GM12878 (cell line): ENCODE results near the gene APBA3. TPM values are rescaled to one million over a fixed set of nuclear protein-coding genes. Genes with fewer than 3 reads are reported as not detected.

ENCODE experiments used
- ATAC-seq: fragments of 200-7000 bp; cut with Tn5 transposase; 3 replicates; pipeline ENCODE4 v1.9.1; 2020; ENCODE audit warnings: mild to moderate bottlenecking, moderate library complexity
- BruUV-seq: library from RNA; stranded (reverse); fragments of 400-500 nt; replicated peaks from 2 replicates; lab custom pipeline; 2021; lab: Mats Ljungman, UMichigan
- CTCF ChIA-PET: fragments of 300-600 bp; sonication (Branson Sonifier 250); formaldehyde crosslinking; extraction: SDS; loops from one replicate; lab custom pipeline; 2021; ENCODE audit warnings: inconsistent platforms; lab: Yijun Ruan, JAX
- POLR2A ChIA-PET: fragments of 350-600 bp; formaldehyde crosslinking; extraction: SDS; loops from one replicate; lab custom pipeline; 2021; ENCODE audit warnings: inconsistent platforms; lab: Charles Lee
- RAD21 ChIA-PET: fragments of 300-600 bp; sonication (Branson Sonifier 250); formaldehyde crosslinking; loops from one replicate; lab custom pipeline; 2023; ENCODE audit warnings: antibody characterized with exemption; ENCODE audit not compliant: unreplicated experiment; lab: Charles Lee
- SMC1A ChIA-PET: fragments of 300-600 bp; sonication (Branson Sonifier 250); formaldehyde crosslinking; loops from one replicate; lab custom pipeline; 2023; ENCODE audit not compliant: unreplicated experiment, uncharacterized antibody; lab: Charles Lee
- DNase-seq: peaks from one replicate; pipeline ENCODE4 v3.0.0-alpha.2; 2011; ENCODE audit warnings: low read depth, low spot score
- FAIRE-seq: peaks from 3 replicates; lab custom pipeline; 2011; peaks lifted over from hg19 to GRCh38; lab: Jason Lieb, UNC
- H2AFZ ChIP-seq: 2 replicates; pipeline ENCODE4 v1.6.0; 2011; ENCODE audit warnings: low read depth, low read length, control low read depth; ENCODE audit not compliant: control insufficient read depth
- H3K27ac ChIP-seq: 2 replicates; pipeline ENCODE4 v1.5.1; 2011; ENCODE audit warnings: control low read depth; ENCODE audit not compliant: control insufficient read depth, insufficient read depth
- H3K27me3 ChIP-seq, 2 experiments: replicated peaks in 1 of 2; 2 replicates each; pipeline versions ENCODE4 v1.6.0 to v1.6.1; 2011; ENCODE audit warnings: low read length in 1 of 2; ENCODE audit not compliant: control insufficient read depth in 2 of 2, insufficient read depth in 2 of 2
- H3K36me3 ChIP-seq, 2 experiments: 2 replicates each; pipeline ENCODE4 v1.5.1; 2011; ENCODE audit warnings: low read length in 1 of 2; ENCODE audit not compliant: control insufficient read depth in 2 of 2, insufficient read depth in 2 of 2
- H3K4me1 ChIP-seq: 2 replicates; pipeline ENCODE4 v1.6.1; 2011; ENCODE audit warnings: mild to moderate bottlenecking, low read length, moderate library complexity, mixed read lengths; ENCODE audit not compliant: control insufficient read depth, insufficient read depth
- H3K4me2 ChIP-seq: 2 replicates; pipeline ENCODE4 v1.6.0; 2011; ENCODE audit warnings: control low read depth; ENCODE audit not compliant: control insufficient read depth, insufficient read depth
- H3K4me3 ChIP-seq: fragments of 200-600 bp; sonication (generic); 2 replicates; pipeline ENCODE4 v1.5.1; 2016
- H3K79me2 ChIP-seq: 2 replicates; pipeline ENCODE4 v1.6.0; 2011; ENCODE audit warnings: low read length; ENCODE audit not compliant: control insufficient read depth, insufficient read depth
- H3K9ac ChIP-seq: 2 replicates; pipeline ENCODE4 v1.8.0; 2011; ENCODE audit warnings: low read length, control low read depth, mixed read lengths; ENCODE audit not compliant: control insufficient read depth, insufficient read depth
- H3K9me3 ChIP-seq: replicated peaks from 3 replicates; pipeline ENCODE4 v1.5.1; 2011; ENCODE audit warnings: mild to moderate bottlenecking, low read length; ENCODE audit not compliant: control insufficient read depth, insufficient read depth
- H4K20me1 ChIP-seq: 2 replicates; pipeline ENCODE4 v1.6.0; 2011; ENCODE audit not compliant: control insufficient read depth, insufficient read depth
- ATF3 ChIP-seq: IDR thresholded peaks from 2 replicates; pipeline ENCODE4 v1.6.1; 2011; ENCODE audit warnings: low read depth, mild to moderate bottlenecking, low read length, moderate library complexity, borderline replicate concordance; ENCODE audit errors: extremely low read depth
- DPF2 ChIP-seq: fragments of 450-650 bp; IDR thresholded peaks from 2 replicates; pipeline ENCODE4 v1.6.1; 2017; ENCODE audit warnings: mild to moderate bottlenecking
- EZH2 ChIP-seq: IDR thresholded peaks from 2 replicates; pipeline ENCODE4 v1.6.1; 2012; ENCODE audit warnings: low read depth, mild to moderate bottlenecking, control low read depth, inconsistent platforms, low read length, borderline replicate concordance; ENCODE audit not compliant: control insufficient read depth
- IKZF1 ChIP-seq: fragments of 450-650 bp; conservative IDR thresholded peaks from 2 replicates; pipeline ENCODE4 v1.6.1; 2017; ENCODE audit warnings: antibody characterized with exemption, mild to moderate bottlenecking
- MEF2B ChIP-seq: fragments of 450-650 bp; IDR thresholded peaks from 2 replicates; pipeline ENCODE4 v1.6.1; 2018; ENCODE audit warnings: mild to moderate bottlenecking, moderate library complexity; ENCODE audit not compliant: partially characterized antibody, poor library complexity, severe bottlenecking
- ZNF207 ChIP-seq: fragments of 450-650 bp; IDR thresholded peaks from 2 replicates; pipeline ENCODE4 v1.6.1; 2014; ENCODE audit warnings: antibody characterized with exemption, mild to moderate bottlenecking, borderline replicate concordance
- ZNF592 ChIP-seq: fragments of 450-650 bp; IDR thresholded peaks from 2 replicates; pipeline ENCODE4 v1.6.1; 2017; ENCODE audit warnings: mild to moderate bottlenecking, moderate library complexity
- WGBS: methylation state at CpG from one replicate; pipeline ENCODE4 v1.1.6; 2016; ENCODE audit warnings: low lambda C conversion rate; ENCODE audit not compliant: insufficient replicate concordance, insufficient coverage; ENCODE audit errors: missing lambda C conversion rate; 5-methylcytosine and 5-hydroxymethylcytosine counted together
- in situ Hi-C: fragments of 300-500 bp; cut with MboI; formaldehyde crosslinking; loops from 9 replicates; pipeline ENCODE4 v1.14.3; 2018; ENCODE audit warnings: mixed read lengths
- intact Hi-C: fragments of 100-400 bp; cut with micrococcal nuclease; formaldehyde crosslinking; loops from one replicate; pipeline ENCODE4 v1.14.2; 2022; ENCODE audit not compliant: unreplicated experiment
- polyA plus RNA-seq, 11 experiments: library from polyadenylated mRNA; depleted of rRNA in 4 of 11; unstranded in 6 of 11; stranded (reverse) in 5 of 11; fragments of >200 nt; fragmentation: Nextera tagmentation in 4 of 11; fragmentation: Illumina TruSeq in 1 of 11; extraction: Ambion mirVana in 4 of 11; extraction: Trizol in 1 of 11; gene quantifications; 1 replicate in 1 of 11; 2 replicates in 10 of 11; pipeline versions ENCODE4 v1.2.1 to v1.2.3, GENCODE V29; 2011 to 2016; ENCODE audit warnings: inconsistent platforms in 2 of 11, missing spikeins in 2 of 11, low read depth in 1 of 11
- total RNA-seq, 4 experiments: library from RNA; depleted of rRNA in 3 of 4; stranded (reverse); fragments of >200 nt in 3 of 4; fragmentation: Illumina TruSeq in 1 of 4; extraction: Trizol in 1 of 4; gene quantifications; 2 replicates each; pipeline versions ENCODE4 v1.2.1 to v1.2.3, GENCODE V29; 2013 to 2021

Gene APBA3
- total and polyA plus RNA-seq, 10 of the 15 experiments (the other 5 are each of a cell fraction or from before 2014, with no cell fraction given), result 0.31 to 36.4 (median 18.3) TPM

- POLR2A ChIA-PET, result no interaction called here
- WGBS, result 100% methylated on average over 2 of the region's 2 CpGs
Observed at GRCh38 chr19:3750211-3750610, 11.3 kb downstream of the APBA3 start.

More at GRCh38 chr19:3750211-3750610, 11.3 kb downstream of the APBA3 start:
- no TSS peak for BruUV-seq
- no peaks in the 10 kb centered on the region for H3K79me2 ChIP-seq
- SMC1A ChIA-PET, result no interaction called here
- H3K27me3 ChIP-seq, result no peaks in the 10 kb centered on the region
- H3K4me2 ChIP-seq, result no peak overlapping the region
- FAIRE-seq, result no peak
- H3K9me3 ChIP-seq, result no peaks in the 10 kb centered on the region
- no peak overlapping the region for H3K9ac ChIP-seq
- TF ChIP-seq DPF2, result no peak
- no peak for TF ChIP-seq MEF2B
- TF ChIP-seq EZH2, result no peak
- TF ChIP-seq IKZF1, result no peak
- TF ChIP-seq ZNF207, result no peak
- no peak for TF ChIP-seq ATF3
- no peak for TF ChIP-seq ZNF592
- H3K27ac ChIP-seq, result no peak overlapping the region
- no peak overlapping the region for H2AFZ ChIP-seq
- H3K4me1 ChIP-seq, result no peaks in the 10 kb centered on the region
- in situ Hi-C loops, result no loop called here
- H3K4me3 ChIP-seq, result no peak overlapping the region
- peaks cover 0 to 5% of the 10 kb centered on the region in 2 experiments; a peak in 1 of 4 replicates for H3K36me3 ChIP-seq
- no peaks in the 10 kb centered on the region for H4K20me1 ChIP-seq
- RAD21 ChIA-PET, result no interaction called here
- DNase-seq, result no peak
- no peak for ATAC-seq
- CTCF ChIA-PET, result interaction anchor here (0.5 to 1.3 kb wide), 2 partner anchors 13 to 162 kb away, joined by 3 read pairs; partner anchors contain the start of gene MRPL54
- intact Hi-C loops, result no loop called here
